Heart left ventricle (tissue), 16 donors: ENCODE measurements around the gene CC2D1A. TPM values are rescaled to one million over a fixed set of nuclear protein-coding genes. Genes with fewer than 3 reads are reported as not detected.
"Not testable (repeated sequence)": the region's sequence is repeated elsewhere in the genome, so short reads cannot be mapped to it uniquely, and the experiment has no call there.

Source experiments
- ATAC-seq, 4 donors: fragments of 200-7000 bp; cut with Tn5 transposase; one replicate each; pipeline ENCODE4 v1.9.1; 2020 to 2022; ENCODE audit warnings: moderate library complexity in 4 of 4, mild to moderate bottlenecking in 3 of 4, moderate number of reproducible peaks in 1 of 4
- DNase-seq, 5 donors: peaks; one replicate each; pipeline ENCODE4 v3.0.0-alpha.2; 2020
- H3K27ac ChIP-seq, 12 donors: fragments of 200-600 bp; sonication (generic) in 4 of 12; one replicate each; pipeline versions ENCODE4 v1.5.0 to v1.8.0; 2016 to 2022; ENCODE audit warnings: mild to moderate bottlenecking in 2 of 12
- H3K27me3 ChIP-seq, 9 donors: fragments of 200-600 bp; sonication (generic) in 2 of 9; one replicate each; pipeline versions ENCODE4 v1.5.1 to v1.8.0; 2016 to 2022; ENCODE audit warnings: mild to moderate bottlenecking in 3 of 9
- H3K36me3 ChIP-seq, 9 donors: fragments of 200-600 bp; sonication (generic) in 2 of 9; one replicate each; pipeline versions ENCODE4 v1.5.0 to v1.8.0; 2018 to 2022; ENCODE audit warnings: mild to moderate bottlenecking in 2 of 9
- H3K4me1 ChIP-seq, 12 donors: fragments of 200-600 bp; sonication (generic) in 4 of 12; one replicate each; pipeline versions ENCODE4 v1.5.0 to v1.8.0; 2016 to 2022; ENCODE audit warnings: mild to moderate bottlenecking in 3 of 12
- H3K4me3 ChIP-seq, 12 donors: fragments of 200-600 bp; sonication (generic) in 4 of 12; one replicate each; pipeline versions ENCODE4 v1.5.0 to v1.8.0; 2017 to 2022; ENCODE audit warnings: mild to moderate bottlenecking in 9 of 12, moderate library complexity in 4 of 12
- H3K9me3 ChIP-seq, 12 donors: fragments of 200-600 bp; sonication (generic) in 4 of 12; one replicate each; pipeline versions ENCODE4 v1.5.0 to v1.8.0; 2016 to 2022; ENCODE audit warnings: mild to moderate bottlenecking in 1 of 12
- POLR2A ChIP-seq, 2 donors: fragments of 450-650 bp; IDR thresholded peaks; one replicate each; pipeline ENCODE4 v1.6.1; 2017; ENCODE audit warnings: antibody characterized with exemption in 2 of 2, mild to moderate bottlenecking in 2 of 2, moderate library complexity in 2 of 2
- WGBS, 4 donors: extraction: QIAGEN DNeasy Blood & Tissue Kit in 2 of 4; methylation state at CpG; one replicate each; pipeline versions ENCODE4 v1.1.5 to v1.1.7; 2013 to 2018; 5-methylcytosine and 5-hydroxymethylcytosine counted together
- intact Hi-C, 10 donors: fragments of 100-400 bp; cut with DNase I; formaldehyde crosslinking; loops; one replicate each; pipeline versions ENCODE4 v1.11.1 to v1.14.2; 2022
- polyA plus RNA-seq, 2 donors: library from polyadenylated mRNA; stranded (reverse); fragments of 200-250 nt; gene quantifications; one replicate each; pipeline ENCODE4 v1.2.3, GENCODE V29; 2013
- total RNA-seq, 9 donors: library from RNA; depleted of rRNA in 2 of 9; stranded (reverse); fragments of >200 nt in 2 of 9; fragmentation: NEBNext Ultra II Directional in 3 of 9; extraction: Animal tissue kit (Norgen Biotek cat#: 25700) in 3 of 9; gene quantifications; one replicate each; pipeline versions ENCODE4 v1.1.0 to v1.2.4, GENCODE V29; 2016 to 2023
- TF ChIP-seq, protein P1 (sequence below), 12 donors: fragments of 200-600 bp; sonication (generic) in 4 of 12; IDR thresholded peaks; one replicate each; pipeline versions ENCODE4 v1.5.0 to v1.8.0; 2018 to 2022; ENCODE audit warnings: antibody characterized with exemption in 12 of 12, mild to moderate bottlenecking in 5 of 12
- donor health status: ischemic (EF 13 %, LVEDD 7.1; RV severe dilation, severe dysfunction).
- donor health status: healthy with polysubstance abuse.
- donor health status: DM: no; HTN: yes; CAD: no.
- donor health status: DM: no; HTN: no; CAD: no.
- donor health status: ischemic (EF 25% LVEDD 6.9; RV normal size, moderate dysfunction).
- donor health status: ischemic (EF 25% LVEDD 5.7; RV mildly dilated, moderate dysfunction).
- donor health status: healthy.
- donor health status: DM: yes; HTN: yes; CAD: no.
- donor health status: ischemic (EF 35%, LVEDD 5.7; RV mildly dilated, moderate dysfunction).
- donor health status: nonischemic (EF 11% LVEDD 7.7; RV severe dilation, severe dysfunction).
- donor health status: DM: yes; HTN: yes; CAD: no.
- donor health status: PGD.
- donor health status: ischemic (EF 29% LVEDD 5.4; RV normal size, mild dysfunction).
- donor health status: nonischemic (EF 23%, LVEDD 6.1; RV moderate dilation, normal function).

Gene CC2D1A
- total and polyA plus RNA-seq, 11 donors: 14.4 to 36.3 (median 19.5) TPM

DNA sequence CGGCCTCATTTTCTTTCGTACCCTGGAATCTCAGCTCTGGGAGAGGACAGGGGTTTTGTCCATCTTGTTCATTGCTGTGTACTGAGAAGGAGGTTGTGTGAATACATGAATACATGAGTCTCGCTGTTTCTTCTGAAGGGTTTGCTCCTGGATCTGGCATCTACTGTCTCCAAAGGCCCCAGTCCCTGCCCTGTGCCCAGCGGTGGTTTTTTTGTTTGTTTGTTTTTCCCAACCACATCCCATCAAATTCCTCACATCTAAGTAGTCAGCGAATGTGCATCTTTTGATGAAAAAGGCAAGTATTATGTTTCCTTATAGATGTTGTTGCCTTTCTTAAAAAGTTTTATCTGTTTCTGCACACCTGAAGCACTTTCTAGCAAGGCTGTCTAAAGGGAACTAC, 58.8 kb downstream of the CC2D1A start:
- 93 to 95% (median 94%) methylated on average over 5 of the region's 5 CpGs for WGBS, 4 donors
- no peak overlapping the region for H3K4me3 ChIP-seq
- H3K36me3 ChIP-seq: peaks cover 0 to 99% (median 91%) of the 10 kb centered on the region in 9 donors
- intact Hi-C loops: no loop called here
- ATAC-seq (no peak), DNase-seq (no peak)
- no peaks in the 10 kb centered on the region for H3K4me1 ChIP-seq
- no peaks in the 10 kb centered on the region for H3K9me3 ChIP-seq
- H3K27ac ChIP-seq: no peak overlapping the region
- H3K27me3 ChIP-seq: no peaks in the 10 kb centered on the region
- TF ChIP-seq POLR2A (IDR thresholded peaks at IDR 0.05): no peak
- TF ChIP-seq, protein P1, sequence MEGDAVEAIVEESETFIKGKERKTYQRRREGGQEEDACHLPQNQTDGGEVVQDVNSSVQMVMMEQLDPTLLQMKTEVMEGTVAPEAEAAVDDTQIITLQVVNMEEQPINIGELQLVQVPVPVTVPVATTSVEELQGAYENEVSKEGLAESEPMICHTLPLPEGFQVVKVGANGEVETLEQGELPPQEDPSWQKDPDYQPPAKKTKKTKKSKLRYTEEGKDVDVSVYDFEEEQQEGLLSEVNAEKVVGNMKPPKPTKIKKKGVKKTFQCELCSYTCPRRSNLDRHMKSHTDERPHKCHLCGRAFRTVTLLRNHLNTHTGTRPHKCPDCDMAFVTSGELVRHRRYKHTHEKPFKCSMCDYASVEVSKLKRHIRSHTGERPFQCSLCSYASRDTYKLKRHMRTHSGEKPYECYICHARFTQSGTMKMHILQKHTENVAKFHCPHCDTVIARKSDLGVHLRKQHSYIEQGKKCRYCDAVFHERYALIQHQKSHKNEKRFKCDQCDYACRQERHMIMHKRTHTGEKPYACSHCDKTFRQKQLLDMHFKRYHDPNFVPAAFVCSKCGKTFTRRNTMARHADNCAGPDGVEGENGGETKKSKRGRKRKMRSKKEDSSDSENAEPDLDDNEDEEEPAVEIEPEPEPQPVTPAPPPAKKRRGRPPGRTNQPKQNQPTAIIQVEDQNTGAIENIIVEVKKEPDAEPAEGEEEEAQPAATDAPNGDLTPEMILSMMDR (IDR thresholded peaks at IDR 0.05): no peak

DNA sequence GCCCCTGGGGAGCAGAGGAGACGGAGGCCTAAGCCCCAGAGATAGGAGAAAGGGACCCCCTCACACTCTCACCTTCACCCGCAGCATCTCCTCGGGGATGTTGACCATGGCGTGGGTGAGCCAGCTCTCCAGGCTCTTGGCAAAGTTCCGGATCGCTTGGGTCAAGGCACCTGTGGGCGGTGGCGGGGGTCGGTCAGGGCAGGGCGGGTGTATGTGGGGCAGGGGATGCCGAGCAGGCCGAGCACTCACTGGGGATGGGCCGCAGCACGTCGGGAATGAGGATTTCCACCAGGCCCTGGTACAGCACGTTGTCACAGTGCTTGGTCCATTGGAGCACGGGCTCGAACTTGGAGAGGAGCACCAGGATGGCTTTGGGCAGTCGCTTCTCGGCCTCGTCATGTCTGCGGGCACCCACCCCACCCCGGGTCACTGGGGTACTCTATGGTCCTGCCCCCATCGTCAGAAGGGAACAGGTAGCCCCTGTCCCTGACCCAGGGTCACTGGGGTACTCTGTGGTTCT, 59.4 kb downstream of the CC2D1A start:
- no peak overlapping the region for H3K4me3 ChIP-seq
- no peaks in the 10 kb centered on the region for H3K9me3 ChIP-seq
- TF ChIP-seq, protein P1 (IDR thresholded peaks at IDR 0.05): no peak
- no peak for TF ChIP-seq POLR2A (IDR thresholded peaks at IDR 0.05)
- no peak overlapping the region for H3K27ac ChIP-seq
- H3K36me3 ChIP-seq: peaks cover 0 to 99% (median 91%) of the 10 kb centered on the region in 9 donors
- intact Hi-C loops: no loop called here
- H3K27me3 ChIP-seq: no peaks in the 10 kb centered on the region
- H3K4me1 ChIP-seq: no peaks in the 10 kb centered on the region
- no peak for DNase-seq
- 92 to 95% (median 94%) methylated on average over 23 to 24 of the region's 24 CpGs for WGBS, 4 donors
- ATAC-seq: peak in 1 of 4 donors; percentile 4

- H3K4me1 ChIP-seq: no peaks in the 10 kb centered on the region
- WGBS, 4 donors: 93 to 100% (median 95%) methylated on average over 4 to 20 of the region's 20 CpGs
- no peak for TF ChIP-seq POLR2A (IDR thresholded peaks at IDR 0.05)
- TF ChIP-seq, protein P1 (IDR thresholded peaks at IDR 0.05): no peak
- no peak overlapping the region for H3K27ac ChIP-seq
- H3K9me3 ChIP-seq: no peaks in the 10 kb centered on the region
- H3K36me3 ChIP-seq: peaks cover 0 to 99% (median 89%) of the 10 kb centered on the region in 9 donors
- DNase-seq: no peak
- no peak overlapping the region for H3K4me3 ChIP-seq
- intact Hi-C loops: no loop called here
- no peaks in the 10 kb centered on the region for H3K27me3 ChIP-seq
- ATAC-seq: peak in 1 of 4 donors; percentile 7
Observed at GRCh38 chr19:13965926-13966683, 60.1 kb downstream of the CC2D1A start.

GRCh38 chr19:13966684-13967128, 60.7 kb downstream of the CC2D1A start:
- intact Hi-C loops: no loop called here

GRCh38 chr19:13967206-13967605, 61.2 kb downstream of the CC2D1A start:
- H3K9me3 ChIP-seq, ATAC-seq, H3K27me3 ChIP-seq, DNase-seq, intact Hi-C loops, H3K27ac ChIP-seq, H3K4me1 ChIP-seq, H3K4me3 ChIP-seq: not testable (repeated sequence)
- H3K36me3 ChIP-seq: peaks cover 0 to 97% (median 88%) of the 10 kb centered on the region in 9 donors
- WGBS, 4 donors: 92 to 97% (median 95%) methylated on average over 8 of the region's 8 CpGs

More at GRCh38 chr19:13966684-13967128, 60.7 kb downstream of the CC2D1A start:
- ATAC-seq (no peak), DNase-seq (no peak)
- no peaks in the 10 kb centered on the region for H3K9me3 ChIP-seq
- H3K4me1 ChIP-seq: no peaks in the 10 kb centered on the region
- no peak overlapping the region for H3K27ac ChIP-seq
- 93 to 96% (median 94%) methylated on average over 6 to 14 of the region's 14 CpGs for WGBS, 4 donors
- TF ChIP-seq, protein P1 (IDR thresholded peaks at IDR 0.05): no peak
- no peak for TF ChIP-seq POLR2A (IDR thresholded peaks at IDR 0.05)
- peaks cover 0 to 99% (median 88%) of the 10 kb centered on the region in 9 donors for H3K36me3 ChIP-seq
- no peak overlapping the region for H3K4me3 ChIP-seq
- H3K27me3 ChIP-seq: no peaks in the 10 kb centered on the region
